ENCODE results near the gene ITPRID2. TPM values are rescaled to one million over a fixed set of nuclear protein-coding genes. Genes with fewer than 3 reads are reported as not detected.

Gene ITPRID2
- total RNA-seq, 1 donor from 2014 or later = 50.9 TPM

- Histone ChIP-seq H3K27ac (no peak overlapping the region), H3K9me3 (no peaks in the 10 kb centered on the region)
- intact Hi-C loops (cut with DNase I) = no loop called here
These were observed 55.7 kb downstream of the ITPRID2 start for GRCh38 chr2:181947273-181947672.

GRCh38 chr2:181948227-181948626 is 56.7 kb downstream of the ITPRID2 start:
- no peak for DNase-seq (ENCODE audit: low spot score in 2 of 2)
- Histone ChIP-seq H3K27me3 (no peaks in the 10 kb centered on the region), H3K27ac (no peak overlapping the region), H3K4me3 (no peak overlapping the region), H3K4me1 (peaks cover 0 to 5% of the 10 kb centered on the region in 2 donors), H3K9me3 (no peaks in the 10 kb centered on the region), H3K36me3 (no peaks in the 10 kb centered on the region)
- intact Hi-C loops (cut with DNase I) = no loop called here
- TF ChIP-seq CTCF (IDR thresholded peaks at IDR 0.05) = no peak

More at GRCh38 chr2:181947273-181947672, 55.7 kb downstream of the ITPRID2 start:
- no peak overlapping the region for H3K4me3 ChIP-seq
- no peaks in the 10 kb centered on the region for H3K36me3 ChIP-seq
- DNase-seq (ENCODE audit: low spot score in 2 of 2) = no peak
- peaks cover 0 to 5% of the 10 kb centered on the region in 2 donors for H3K4me1 ChIP-seq
- no peak for TF ChIP-seq CTCF (IDR thresholded peaks at IDR 0.05)
- H3K27me3 ChIP-seq = no peaks in the 10 kb centered on the region

DNA sequence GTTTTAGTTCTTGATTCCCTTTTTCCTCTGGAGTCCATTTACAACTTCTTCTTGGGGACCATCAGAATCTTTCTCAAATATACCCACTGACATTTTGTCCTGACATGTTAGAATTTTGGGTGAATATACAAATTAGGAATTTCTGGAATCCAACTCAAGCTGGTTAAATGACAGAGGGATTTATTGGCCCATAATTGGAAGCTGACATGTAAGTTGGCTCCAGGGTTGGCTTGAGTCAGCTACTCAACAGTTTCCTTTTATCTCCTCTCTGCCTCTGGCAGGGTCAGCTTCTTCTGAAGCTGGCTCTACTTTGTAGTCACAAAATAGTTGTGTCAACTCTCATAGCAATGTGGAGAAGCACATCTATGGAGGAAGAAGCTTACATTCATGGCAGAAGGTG is 57.5 kb downstream of the ITPRID2 start:
- no peaks in the 10 kb centered on the region for H3K36me3 ChIP-seq
- no peak overlapping the region for H3K27ac ChIP-seq
- no peak for TF ChIP-seq CTCF (IDR thresholded peaks at IDR 0.05)
- no peak for DNase-seq (ENCODE audit: low spot score in 2 of 2)
- H3K9me3 ChIP-seq = no peaks in the 10 kb centered on the region
- H3K4me3 ChIP-seq = no peak overlapping the region
- peaks cover 0 to 5% of the 10 kb centered on the region in 2 donors for H3K4me1 ChIP-seq
- H3K27me3 ChIP-seq = no peaks in the 10 kb centered on the region
- intact Hi-C loops (cut with DNase I) = no loop called here

DNA sequence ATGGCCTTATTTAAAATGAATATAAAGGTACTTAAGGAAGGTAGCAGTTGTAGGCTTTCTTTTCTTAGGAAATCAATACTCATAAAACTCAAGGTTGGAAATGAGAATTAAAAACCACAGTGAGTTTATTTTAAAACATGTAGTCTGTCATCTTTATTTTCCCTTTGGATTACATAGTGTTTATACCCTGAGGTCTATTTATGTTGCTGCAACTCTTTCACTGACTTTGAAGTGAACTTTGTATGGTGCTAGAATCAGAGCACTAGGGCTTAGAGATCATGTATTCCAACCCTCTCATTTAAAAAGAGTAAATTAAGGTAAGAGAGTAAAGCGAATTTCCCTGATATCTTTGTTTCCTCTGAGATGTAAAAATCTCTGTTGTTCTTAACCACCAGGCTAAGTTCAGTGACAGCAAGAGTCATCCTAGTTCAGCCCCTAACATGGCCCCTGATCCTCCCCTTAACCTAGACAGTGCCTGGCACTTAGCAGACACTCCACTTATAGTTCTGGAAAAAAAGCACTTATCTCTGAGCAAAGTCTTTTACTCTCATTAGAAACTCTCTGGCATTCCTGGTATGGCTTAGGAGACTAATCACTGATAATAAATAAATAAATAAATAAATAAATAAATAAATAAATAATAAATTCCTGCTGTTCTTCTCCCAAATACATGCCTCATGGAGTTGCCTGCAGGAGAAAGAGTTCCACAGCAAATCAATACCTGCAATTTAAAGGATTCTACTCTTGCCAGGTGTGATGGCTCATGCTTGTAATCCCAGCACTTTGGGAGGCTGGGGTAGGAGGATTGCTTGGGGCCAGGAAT is 61.1 kb downstream of the ITPRID2 start:
- TF ChIP-seq CTCF (IDR thresholded peaks at IDR 0.05) = no peak
- no peaks in the 10 kb centered on the region for H3K36me3 ChIP-seq
- no peaks in the 10 kb centered on the region for H3K27me3 ChIP-seq
- H3K27ac ChIP-seq = no peak overlapping the region
- intact Hi-C loops (cut with DNase I) = no loop called here
- H3K9me3 ChIP-seq = no peaks in the 10 kb centered on the region
- H3K4me1 ChIP-seq = peaks cover 0 to 5% of the 10 kb centered on the region in 2 donors
- H3K4me3 ChIP-seq = no peak overlapping the region
- DNase-seq (ENCODE audit: low spot score in 2 of 2) = no peak

DNA sequence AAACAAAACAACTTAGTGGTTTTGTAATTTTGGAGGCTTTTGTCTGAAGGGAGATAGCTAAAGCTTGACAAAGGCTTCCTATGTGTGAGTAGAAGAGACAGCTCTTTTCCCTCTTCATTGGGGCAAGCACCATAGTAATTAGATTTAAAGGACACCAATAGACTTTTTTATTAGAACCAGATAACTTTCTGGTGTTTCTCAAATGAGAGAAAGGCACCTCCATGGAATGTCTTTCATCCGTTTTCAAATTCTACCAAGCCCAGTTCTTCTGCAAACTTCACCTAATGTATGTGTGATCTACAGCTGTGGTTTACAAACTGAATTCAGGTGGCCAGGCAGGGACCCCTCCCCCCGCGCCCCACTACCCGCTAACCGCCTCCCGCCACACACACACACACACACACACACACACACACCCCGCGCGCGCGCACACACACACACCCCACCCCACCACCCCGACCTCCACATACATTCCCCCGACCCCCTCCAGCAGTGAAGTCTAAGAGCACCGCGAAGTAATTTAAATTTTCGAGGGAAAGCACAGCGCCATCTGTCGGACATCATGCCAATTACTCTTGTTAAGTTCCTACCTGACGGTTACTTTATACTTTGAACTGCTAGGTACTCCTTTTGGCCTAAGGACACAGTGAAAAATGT is 62.5 kb downstream of the ITPRID2 start:
- peak in 2 of 3 experiments; percentile 63 to 72 for TF ChIP-seq CTCF (IDR thresholded peaks at IDR 0.05)
- no peaks in the 10 kb centered on the region for H3K27me3 ChIP-seq
- no peaks in the 10 kb centered on the region for H3K9me3 ChIP-seq
- DNase-seq (ENCODE audit: low spot score in 2 of 2) = peak in 1 of 2 donors; percentile 72
- intact Hi-C loops (cut with DNase I) = loop anchor here (2.0 kb wide), 2 partner anchors 123 to 211 kb away; no protein-coding TSS in a partner anchor
- no peaks in the 10 kb centered on the region for H3K4me1 ChIP-seq
- H3K4me3 ChIP-seq = peak overlapping the region; percentile 20 to 55
- no peaks in the 10 kb centered on the region for H3K36me3 ChIP-seq
- no peak overlapping the region for H3K27ac ChIP-seq

Data from ascending aorta (tissue), 2 donors.